ENCODE data around the gene GPR18. TPM values are rescaled to one million over a fixed set of nuclear protein-coding genes. Genes with fewer than 3 reads are reported as not detected.

Gene GPR18
- total and polyA plus RNA-seq, 9 donors, result 0.04 to 0.24 (median 0.17) TPM; not detected in 4

DNA sequence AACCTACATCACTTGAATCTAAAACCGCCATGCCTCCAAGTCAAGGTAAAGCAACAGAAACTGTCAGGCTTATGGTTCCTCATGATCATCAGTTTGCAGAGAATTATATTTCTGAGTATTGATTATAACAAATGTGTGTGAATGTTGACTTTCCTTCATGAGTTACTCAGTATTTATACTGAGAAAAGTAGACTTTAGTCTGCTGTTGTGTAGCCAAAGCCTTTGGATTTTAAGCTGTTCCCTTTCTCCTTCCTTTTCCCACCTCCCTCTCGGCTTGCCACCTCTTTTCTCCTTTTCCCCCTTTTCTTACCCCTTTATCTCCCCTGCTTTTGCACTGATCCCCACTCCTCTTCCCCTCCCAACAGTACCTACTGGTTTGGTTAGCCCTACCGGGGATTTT, 20.7 kb upstream of the GPR18 start:
- Histone ChIP-seq H3K36me3 (ENCODE audit: control insufficient read depth, insufficient read depth, low read length) (no peaks in the 10 kb centered on the region), H3K4me3 (ENCODE audit: low read length) (no peak overlapping the region), H3K9me3 (replicated peaks; ENCODE audit: control insufficient read depth, low read depth, low read length) (no peaks in the 10 kb centered on the region), H3K27ac (ENCODE audit: low read length) (no peak overlapping the region), H3K27me3 (ENCODE audit: control insufficient read depth, insufficient read depth, low read length) (no peaks in the 10 kb centered on the region), H3K4me1 (ENCODE audit: control insufficient read depth, insufficient read depth, low read length) (peaks cover 6% of the 10 kb centered on the region)
- WGBS (ENCODE audit: insufficient coverage), result 67% methylated on average over 1 of the region's 3 CpGs
- DNase-seq, result no peak

DNA sequence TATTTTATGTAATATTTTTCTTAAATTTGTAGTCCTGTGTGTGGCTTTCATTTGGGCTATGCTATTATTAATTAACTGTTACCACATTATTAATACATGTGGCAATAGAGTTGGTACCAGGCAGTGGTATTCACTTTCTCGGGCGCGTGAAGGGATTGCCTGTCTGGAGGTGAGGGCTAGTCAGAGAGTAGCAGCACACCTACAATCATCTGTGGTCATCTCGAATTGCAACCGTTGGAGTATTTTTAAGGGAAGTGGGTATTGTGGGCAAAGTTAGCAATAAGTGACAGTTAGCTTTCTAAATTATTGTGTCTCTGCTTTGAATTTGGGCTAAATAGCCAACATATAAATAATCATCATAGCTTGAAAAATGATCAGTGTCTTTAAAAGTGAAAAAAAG, 20.0 kb upstream of the GPR18 start:
- no CpG with 5 or more reads among the region's 5 CpGs for WGBS (ENCODE audit: insufficient coverage)
- peaks cover 6% of the 10 kb centered on the region for H3K4me1 ChIP-seq (ENCODE audit: control insufficient read depth, insufficient read depth, low read length)
- H3K27ac ChIP-seq (ENCODE audit: low read length), result no peak overlapping the region

DNA sequence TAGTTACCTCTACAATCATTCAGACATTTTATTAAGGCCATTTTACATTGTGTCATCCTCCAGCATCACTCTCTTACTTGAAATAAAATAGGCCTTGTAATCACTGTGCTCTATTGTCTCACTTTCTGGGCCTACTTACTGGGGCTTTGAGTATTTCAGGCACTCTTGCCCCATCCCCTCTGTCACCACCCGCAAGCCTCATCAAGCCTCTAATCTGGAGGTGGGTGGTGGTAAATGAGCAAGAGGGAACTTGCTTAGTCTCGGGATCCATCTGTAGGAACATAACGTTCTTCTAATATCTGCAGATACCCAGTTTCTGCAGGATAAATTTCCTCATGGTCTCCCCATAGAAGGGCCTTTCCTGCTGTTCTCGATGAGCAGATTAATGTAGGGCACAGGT, 19.4 kb upstream of the GPR18 start:
- no peak overlapping the region for H3K4me3 ChIP-seq (ENCODE audit: low read length)
- H3K9me3 ChIP-seq (replicated peaks; ENCODE audit: control insufficient read depth, low read depth, low read length), result peaks cover under 1% of the 10 kb centered on the region
- no peak overlapping the region for H3K27ac ChIP-seq (ENCODE audit: low read length)
- 100% methylated on average over 2 of the region's 4 CpGs for WGBS (ENCODE audit: insufficient coverage)
- H3K4me1 ChIP-seq (ENCODE audit: control insufficient read depth, insufficient read depth, low read length), result peaks cover 6% of the 10 kb centered on the region
- H3K27me3 ChIP-seq (ENCODE audit: control insufficient read depth, insufficient read depth, low read length), result no peaks in the 10 kb centered on the region
- H3K36me3 ChIP-seq (ENCODE audit: control insufficient read depth, insufficient read depth, low read length), result no peaks in the 10 kb centered on the region
- no peak for DNase-seq

More for the DNA sequence above, 20.0 kb upstream of the GPR18 start:
- H3K4me3 ChIP-seq (ENCODE audit: low read length), result no peak overlapping the region
- H3K9me3 ChIP-seq (replicated peaks; ENCODE audit: control insufficient read depth, low read depth, low read length), result no peaks in the 10 kb centered on the region
- DNase-seq, result no peak
- H3K36me3 ChIP-seq (ENCODE audit: control insufficient read depth, insufficient read depth, low read length), result no peaks in the 10 kb centered on the region
- H3K27me3 ChIP-seq (ENCODE audit: control insufficient read depth, insufficient read depth, low read length), result no peaks in the 10 kb centered on the region

GRCh38 chr13:99276706-99277105, 18.5 kb upstream of the GPR18 start:
- Histone ChIP-seq H3K27ac (ENCODE audit: low read length) (no peak overlapping the region), H3K27me3 (ENCODE audit: control insufficient read depth, insufficient read depth, low read length) (no peaks in the 10 kb centered on the region), H3K4me3 (ENCODE audit: low read length) (no peak overlapping the region), H3K36me3 (ENCODE audit: control insufficient read depth, insufficient read depth, low read length) (no peaks in the 10 kb centered on the region), H3K4me1 (ENCODE audit: control insufficient read depth, insufficient read depth, low read length) (peaks cover 1% of the 10 kb centered on the region), H3K9me3 (replicated peaks; ENCODE audit: control insufficient read depth, low read depth, low read length) (peaks cover 4% of the 10 kb centered on the region)
- no peak for DNase-seq
- WGBS (ENCODE audit: insufficient coverage), result no CpG with 5 or more reads among the region's 2 CpGs

DNA sequence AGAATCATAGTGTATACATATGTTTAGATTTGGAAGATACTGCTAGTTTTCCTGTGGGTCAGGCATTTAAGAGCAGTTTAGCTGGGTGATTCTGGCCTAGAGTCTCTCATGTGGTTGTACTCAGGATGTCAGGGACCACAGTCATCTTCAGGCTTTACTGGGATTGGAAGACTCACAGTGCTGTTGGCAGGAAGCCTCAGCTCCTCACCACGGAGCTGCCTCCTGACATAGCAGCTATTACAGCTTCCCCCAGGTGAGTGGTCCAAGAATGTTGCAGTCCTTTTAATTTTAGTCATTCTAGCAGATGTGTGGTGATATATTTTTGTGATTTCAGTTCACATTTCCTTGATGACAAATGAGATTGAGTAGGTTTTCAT, 16.9 kb upstream of the GPR18 start:
- Histone ChIP-seq H3K27me3 (ENCODE audit: control insufficient read depth, insufficient read depth, low read length) (no peaks in the 10 kb centered on the region), H3K4me3 (ENCODE audit: low read length) (no peak overlapping the region), H3K4me1 (ENCODE audit: control insufficient read depth, insufficient read depth, low read length) (no peaks in the 10 kb centered on the region), H3K36me3 (ENCODE audit: control insufficient read depth, insufficient read depth, low read length) (no peaks in the 10 kb centered on the region), H3K27ac (ENCODE audit: low read length) (no peak overlapping the region), H3K9me3 (replicated peaks; ENCODE audit: control insufficient read depth, low read depth, low read length) (peaks cover 4% of the 10 kb centered on the region)
- WGBS (ENCODE audit: insufficient coverage), result no CpG with 5 or more reads among the region's 1 CpG
- DNase-seq, result peak; percentile 54

GRCh38 chr13:99273128-99273527, 14.9 kb upstream of the GPR18 start:
- no peaks in the 10 kb centered on the region for H3K4me1 ChIP-seq (ENCODE audit: control insufficient read depth, insufficient read depth, low read length)
- no peak for DNase-seq
- no CpG with 5 or more reads among the region's 2 CpGs for WGBS (ENCODE audit: insufficient coverage)
- H3K9me3 ChIP-seq (replicated peaks; ENCODE audit: control insufficient read depth, low read depth, low read length), result peaks cover 4% of the 10 kb centered on the region
- H3K36me3 ChIP-seq (ENCODE audit: control insufficient read depth, insufficient read depth, low read length), result peaks cover under 1% of the 10 kb centered on the region
- H3K4me3 ChIP-seq (ENCODE audit: low read length), result no peak overlapping the region
- H3K27me3 ChIP-seq (ENCODE audit: control insufficient read depth, insufficient read depth, low read length), result no peaks in the 10 kb centered on the region
- H3K27ac ChIP-seq (ENCODE audit: low read length), result no peak overlapping the region

DNA sequence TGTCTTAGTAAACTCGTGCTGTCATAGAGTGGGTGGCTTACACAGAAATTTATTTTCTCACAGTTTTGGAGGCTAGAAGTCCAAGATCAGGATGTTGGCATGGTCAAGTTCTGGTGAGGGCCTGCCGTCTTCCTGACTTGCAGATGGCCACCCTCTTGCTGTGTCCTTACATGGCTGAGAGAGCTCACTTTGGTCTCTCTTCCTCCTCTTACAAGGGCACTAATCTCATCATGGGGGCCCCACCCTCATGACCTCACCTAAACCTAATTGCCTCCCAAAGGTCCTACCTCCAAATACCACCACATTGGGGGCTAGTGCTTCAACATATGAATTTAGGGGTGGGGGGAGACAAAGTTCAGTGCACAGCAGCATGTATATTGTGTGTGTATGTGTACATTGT, 14.3 kb upstream of the GPR18 start:
- 100% methylated on average over 1 of the region's 2 CpGs for WGBS (ENCODE audit: insufficient coverage)
- DNase-seq, result no peak
- Histone ChIP-seq H3K9me3 (replicated peaks; ENCODE audit: control insufficient read depth, low read depth, low read length) (peaks cover 4% of the 10 kb centered on the region), H3K4me1 (ENCODE audit: control insufficient read depth, insufficient read depth, low read length) (no peaks in the 10 kb centered on the region), H3K27ac (ENCODE audit: low read length) (no peak overlapping the region), H3K4me3 (ENCODE audit: low read length) (no peak overlapping the region), H3K27me3 (ENCODE audit: control insufficient read depth, insufficient read depth, low read length) (no peaks in the 10 kb centered on the region), H3K36me3 (ENCODE audit: control insufficient read depth, insufficient read depth, low read length) (peaks cover 6% of the 10 kb centered on the region)

- peaks cover 6% of the 10 kb centered on the region for H3K36me3 ChIP-seq (ENCODE audit: control insufficient read depth, insufficient read depth, low read length)
- 50% methylated on average over 2 of the region's 3 CpGs for WGBS (ENCODE audit: insufficient coverage)
- no peak overlapping the region for H3K27ac ChIP-seq (ENCODE audit: low read length)
- peaks cover 4% of the 10 kb centered on the region for H3K9me3 ChIP-seq (replicated peaks; ENCODE audit: control insufficient read depth, low read depth, low read length)
- no peak for DNase-seq
- no peaks in the 10 kb centered on the region for H3K27me3 ChIP-seq (ENCODE audit: control insufficient read depth, insufficient read depth, low read length)
- H3K4me3 ChIP-seq (ENCODE audit: low read length), result no peak overlapping the region
- H3K4me1 ChIP-seq (ENCODE audit: control insufficient read depth, insufficient read depth, low read length), result no peaks in the 10 kb centered on the region
Measured at GRCh38 chr13:99271249-99271648, 13.1 kb upstream of the GPR18 start.

- peaks cover 6% of the 10 kb centered on the region for H3K36me3 ChIP-seq (ENCODE audit: control insufficient read depth, insufficient read depth, low read length)
- H3K4me1 ChIP-seq (ENCODE audit: control insufficient read depth, insufficient read depth, low read length), result no peaks in the 10 kb centered on the region
- WGBS (ENCODE audit: insufficient coverage), result no CpG with 5 or more reads among the region's 2 CpGs
- no peak for DNase-seq
- H3K4me3 ChIP-seq (ENCODE audit: low read length), result no peak overlapping the region
- no peaks in the 10 kb centered on the region for H3K27me3 ChIP-seq (ENCODE audit: control insufficient read depth, insufficient read depth, low read length)
- H3K9me3 ChIP-seq (replicated peaks; ENCODE audit: control insufficient read depth, low read depth, low read length), result peaks cover 4% of the 10 kb centered on the region
- no peak overlapping the region for H3K27ac ChIP-seq (ENCODE audit: low read length)
Measured at GRCh38 chr13:99270518-99270917, 12.3 kb upstream of the GPR18 start.

- Histone ChIP-seq H3K9me3 (replicated peaks; ENCODE audit: control insufficient read depth, low read depth, low read length) (peaks cover 4% of the 10 kb centered on the region), H3K27me3 (ENCODE audit: control insufficient read depth, insufficient read depth, low read length) (no peaks in the 10 kb centered on the region), H3K4me1 (ENCODE audit: control insufficient read depth, insufficient read depth, low read length) (no peaks in the 10 kb centered on the region), H3K27ac (ENCODE audit: low read length) (no peak overlapping the region), H3K4me3 (ENCODE audit: low read length) (no peak overlapping the region), H3K36me3 (ENCODE audit: control insufficient read depth, insufficient read depth, low read length) (peaks cover 6% of the 10 kb centered on the region)
- no CpG with 5 or more reads among the region's 3 CpGs for WGBS (ENCODE audit: insufficient coverage)
- peak; percentile 80 for DNase-seq
Measured at GRCh38 chr13:99269627-99270241, 11.6 kb upstream of the GPR18 start.

- Histone ChIP-seq H3K27me3 (ENCODE audit: control insufficient read depth, insufficient read depth, low read length) (no peaks in the 10 kb centered on the region), H3K9me3 (replicated peaks; ENCODE audit: control insufficient read depth, low read depth, low read length) (peaks cover 4% of the 10 kb centered on the region), H3K27ac (ENCODE audit: low read length) (no peak overlapping the region), H3K4me1 (ENCODE audit: control insufficient read depth, insufficient read depth, low read length) (peaks cover 4% of the 10 kb centered on the region), H3K36me3 (ENCODE audit: control insufficient read depth, insufficient read depth, low read length) (peaks cover 6% of the 10 kb centered on the region), H3K4me3 (ENCODE audit: low read length) (no peak overlapping the region)
- DNase-seq, result no peak
- 56% methylated on average over 3 of the region's 3 CpGs for WGBS (ENCODE audit: insufficient coverage)
Measured at GRCh38 chr13:99268822-99269221, 10.6 kb upstream of the GPR18 start.
